ENCODE data around the gene RGMA.

GRCh38 chr15:93059442-93059841, 29.6 kb downstream of the RGMA start:
- no peak for TF ChIP-seq CTCF (IDR thresholded peaks at IDR 0.05; ENCODE audit: poor library complexity, severe bottlenecking)
- no peak for TF ChIP-seq POLR2AphosphoS5 (IDR thresholded peaks at IDR 0.05)
- no peak for TF ChIP-seq TAF1 (IDR thresholded peaks at IDR 0.05; ENCODE audit: low read depth)
- no peak for TF ChIP-seq EP300 (conservative IDR thresholded peaks at IDR 0.05; ENCODE audit: poor library complexity, severe bottlenecking)
- TF ChIP-seq RAD21 (conservative IDR thresholded peaks at IDR 0.05) = no peak
- no peak for TF ChIP-seq EZH2 (IDR thresholded peaks at IDR 0.05; ENCODE audit: borderline replicate concordance, insufficient read depth, low read length, poor library complexity, severe bottlenecking)
- no peak for TF ChIP-seq REST (IDR thresholded peaks at IDR 0.05; ENCODE audit: borderline replicate concordance)
- TF ChIP-seq MXI1 (conservative IDR thresholded peaks at IDR 0.05; ENCODE audit: poor library complexity, severe bottlenecking) = no peak

Data from neural cell (in vitro differentiated cells).